Tibial nerve (tissue), 4 donors: ENCODE data around the gene MYH11.

Source experiments
- CTCF ChIP-seq, 5 experiments: fragments of 200-600 bp in 3 of 5; fragments of 450-650 bp in 2 of 5; sonication (generic) in 3 of 5; IDR thresholded peaks; one replicate each; pipeline ENCODE4 v1.5.1; 2016 to 2019; ENCODE audit warnings: antibody characterized with exemption in 5 of 5, mild to moderate bottlenecking in 3 of 5, moderate library complexity in 2 of 5
- EP300 ChIP-seq, 2 donors: sonication (generic); formaldehyde crosslinking; IDR thresholded peaks; one replicate each; pipeline ENCODE4 v1.6.1; 2017; ENCODE audit warnings: antibody characterized with exemption in 2 of 2, mild to moderate bottlenecking in 1 of 2
- POLR2A ChIP-seq, 2 donors: fragments of 450-650 bp; IDR thresholded peaks; one replicate each; pipeline ENCODE4 v1.6.1; 2017; ENCODE audit warnings: antibody characterized with exemption in 2 of 2, mild to moderate bottlenecking in 2 of 2, moderate library complexity in 2 of 2

DNA sequence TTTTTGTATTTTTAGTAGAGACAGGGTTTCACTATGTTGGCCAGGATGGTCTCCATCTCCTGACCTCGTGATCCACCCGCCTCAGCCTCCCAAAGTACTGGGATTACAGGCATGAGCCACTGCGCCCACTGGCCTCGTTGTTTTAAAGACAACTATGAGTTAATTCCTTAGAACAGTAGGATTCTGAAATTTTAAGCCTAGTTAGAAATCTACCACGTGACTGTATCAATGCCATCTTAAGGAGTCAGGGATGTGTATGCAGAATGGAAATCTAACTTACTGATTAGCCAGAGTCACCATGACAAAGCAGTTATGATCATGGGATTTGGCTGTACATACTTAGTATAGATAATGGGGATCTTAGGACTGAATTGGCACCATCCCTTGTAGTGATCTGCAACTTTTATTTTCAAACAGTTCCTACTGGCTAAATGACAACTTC is 28.8 kb upstream of the MYH11 start:
- TF ChIP-seq CTCF (IDR thresholded peaks at IDR 0.05) (no peak), EP300 (IDR thresholded peaks at IDR 0.05) (no peak), POLR2A (IDR thresholded peaks at IDR 0.05) (no peak)
